CD8-positive, alpha-beta memory T cell (primary cell): ENCODE results near the gene PRPF40B. TPM values are rescaled to one million over a fixed set of nuclear protein-coding genes. Genes with fewer than 3 reads are reported as not detected.

ENCODE experiments used
- CTCF ChIA-PET: fragments of 350-600 bp; sonication (Branson Sonifier 250); formaldehyde crosslinking; loops from one replicate; lab custom pipeline; 2021; ENCODE audit warnings: antibody characterized with exemption; lab: Charles Lee
- POLR2A ChIA-PET: fragments of 350-600 bp; sonication (Branson Sonifier 250); formaldehyde crosslinking; loops from one replicate; lab custom pipeline; 2021; ENCODE audit warnings: antibody characterized with exemption; lab: Charles Lee
- DNase-seq, 5 donors: peaks; one replicate each; pipeline versions ENCODE4 v3.0.0 to v3.0.0-alpha.2; 2020 to 2022; ENCODE audit warnings: mixed read lengths in 1 of 5
- H3K27ac ChIP-seq: one replicate; pipeline ENCODE4 v1.7.0; 2013; ENCODE audit warnings: low read depth, mild to moderate bottlenecking, low read length, moderate library complexity
- H3K27me3 ChIP-seq: 2 replicates; pipeline ENCODE4 v1.7.0; 2013; ENCODE audit warnings: low read length, mild to moderate bottlenecking; ENCODE audit not compliant: insufficient read depth, poor library complexity, severe bottlenecking
- H3K36me3 ChIP-seq: 2 replicates; pipeline ENCODE4 v1.7.0; 2013; ENCODE audit warnings: mild to moderate bottlenecking, low read length, moderate library complexity; ENCODE audit not compliant: insufficient read depth
- H3K4me1 ChIP-seq: 2 replicates; pipeline ENCODE4 v1.7.0; 2013; ENCODE audit warnings: mild to moderate bottlenecking, low read length, moderate library complexity; ENCODE audit not compliant: insufficient read depth
- H3K4me3 ChIP-seq: 2 replicates; pipeline ENCODE4 v1.7.0; 2013; ENCODE audit warnings: mild to moderate bottlenecking, low read length
- H3K9me3 ChIP-seq: 2 replicates; pipeline ENCODE4 v1.7.0; 2013; ENCODE audit warnings: mild to moderate bottlenecking, low read length
- H3K27ac Mint-ChIP-seq, 8 donors: one replicate each; pipeline ENCODE4 v1.8.0; 2020 to 2021; ENCODE audit warnings: mixed read lengths in 8 of 8, mild to moderate bottlenecking in 6 of 8, inconsistent platforms in 3 of 8, moderate library complexity in 3 of 8
- H3K27me3 Mint-ChIP-seq, 2 donors: one replicate each; pipeline ENCODE4 v1.8.0; 2020 to 2021; ENCODE audit warnings: mixed read lengths in 2 of 2, mild to moderate bottlenecking in 1 of 2, moderate library complexity in 1 of 2
- H3K36me3 Mint-ChIP-seq, 3 donors: one replicate each; pipeline ENCODE4 v1.8.0; 2020 to 2021; ENCODE audit warnings: mixed read lengths in 3 of 3, inconsistent platforms in 1 of 3, mild to moderate bottlenecking in 1 of 3
- H3K4me1 Mint-ChIP-seq, 3 donors: one replicate each; pipeline ENCODE4 v1.8.0; 2020 to 2021; ENCODE audit warnings: mixed read lengths in 3 of 3, inconsistent platforms in 1 of 3, mild to moderate bottlenecking in 1 of 3
- H3K4me3 Mint-ChIP-seq, 7 donors: one replicate each; pipeline ENCODE4 v1.8.0; 2020 to 2021; ENCODE audit warnings: mixed read lengths in 7 of 7, mild to moderate bottlenecking in 6 of 7, moderate library complexity in 4 of 7, inconsistent platforms in 2 of 7
- H3K9me3 Mint-ChIP-seq, 5 donors: one replicate each; pipeline ENCODE4 v1.8.0; 2020 to 2022; ENCODE audit warnings: mixed read lengths in 5 of 5, mild to moderate bottlenecking in 3 of 5, moderate library complexity in 2 of 5, inconsistent platforms in 1 of 5
- polyA plus RNA-seq: library from polyadenylated mRNA; unstranded; fragments of 300-500 nt; fragmentation: Illumina TruSeq; gene quantifications from one replicate; pipeline ENCODE4 v1.2.3, GENCODE V29; 2021
- total RNA-seq, 2 experiments: library from RNA; stranded (reverse); gene quantifications; one replicate each; pipeline ENCODE4 v1.2.3, GENCODE V29; 2021

PRPF40B gene
- total and polyA plus RNA-seq, 3 experiments from 2014 or later = 2.0 to 9.9 (median 9.0) TPM

- Histone ChIP-seq H3K27ac (no peak overlapping the region), H3K27me3 (no peaks in the 10 kb centered on the region), H3K4me3 (no peak overlapping the region), H3K36me3 (no peaks in the 10 kb centered on the region), H3K4me1 (no peaks in the 10 kb centered on the region), H3K9me3 (no peaks in the 10 kb centered on the region)
- ChIA-PET CTCF (no interaction called here), POLR2A (no interaction called here)
- H3K4me1 Mint-ChIP-seq = peaks cover 1 to 4% (median 4%) of the 10 kb centered on the region in 3 donors
- H3K36me3 Mint-ChIP-seq = peaks cover 0 to 6% (median 0%) of the 10 kb centered on the region in 3 donors
- H3K27ac Mint-ChIP-seq = no peak overlapping the region
- no peak overlapping the region for H3K4me3 Mint-ChIP-seq
- H3K9me3 Mint-ChIP-seq = peaks cover 0 to 2% (median 0%) of the 10 kb centered on the region in 5 donors
- peaks cover 19 to 22% of the 10 kb centered on the region in 2 donors for H3K27me3 Mint-ChIP-seq
- no peak for DNase-seq
Observed at GRCh38 chr12:49615725-49616124, 7.6 kb upstream of the PRPF40B start.

- H3K9me3 ChIP-seq = no peaks in the 10 kb centered on the region
- no peak overlapping the region for H3K27ac Mint-ChIP-seq
- H3K4me1 ChIP-seq = peaks cover 7% of the 10 kb centered on the region
- POLR2A ChIA-PET = no interaction called here
- peaks cover 0 to 6% (median 0%) of the 10 kb centered on the region in 3 donors for H3K36me3 Mint-ChIP-seq
- H3K36me3 ChIP-seq = no peaks in the 10 kb centered on the region
- no peak overlapping the region for H3K4me3 ChIP-seq
- H3K27me3 ChIP-seq = no peaks in the 10 kb centered on the region
- no peak overlapping the region for H3K27ac ChIP-seq
- CTCF ChIA-PET = no interaction called here
- H3K9me3 Mint-ChIP-seq = peaks cover 0 to 2% (median 0%) of the 10 kb centered on the region in 5 donors
- peaks cover 19 to 22% of the 10 kb centered on the region in 2 donors for H3K27me3 Mint-ChIP-seq
- no peak for DNase-seq
- H3K4me1 Mint-ChIP-seq = peaks cover 11 to 13% (median 11%) of the 10 kb centered on the region in 3 donors
- H3K4me3 Mint-ChIP-seq = no peak overlapping the region
Observed at GRCh38 chr12:49616533-49617219, 6.7 kb upstream of the PRPF40B start.

GRCh38 chr12:49618576-49618975, 4.8 kb upstream of the PRPF40B start:
- Mint-ChIP-seq H3K36me3 (no peaks in the 10 kb centered on the region), H3K27me3 (peaks cover 9 to 16% of the 10 kb centered on the region in 2 donors), H3K4me3 (peak overlapping the region in 1 of 7 donors; percentile 44), H3K9me3 (peaks cover 0 to 2% (median 0%) of the 10 kb centered on the region in 5 donors), H3K27ac (peak overlapping the region in 1 of 8 donors; percentile 63), H3K4me1 (peaks cover 19 to 26% (median 22%) of the 10 kb centered on the region in 3 donors)
- ChIA-PET CTCF (no interaction called here), POLR2A (no interaction called here)
- Histone ChIP-seq H3K27me3 (no peaks in the 10 kb centered on the region), H3K36me3 (no peaks in the 10 kb centered on the region), H3K4me1 (peaks cover 13% of the 10 kb centered on the region), H3K27ac (no peak overlapping the region), H3K9me3 (no peaks in the 10 kb centered on the region), H3K4me3 (no peak overlapping the region)
- no peak for DNase-seq

- POLR2A ChIA-PET = no interaction called here
- no peaks in the 10 kb centered on the region for H3K27me3 ChIP-seq
- Mint-ChIP-seq H3K27me3 (peaks cover 7 to 15% of the 10 kb centered on the region in 2 donors), H3K36me3 (no peaks in the 10 kb centered on the region), H3K4me3 (peak overlapping the region in 2 of 7 donors; percentile 28 to 34), H3K27ac (peak overlapping the region in 1 of 8 donors; percentile 63), H3K9me3 (peaks cover 0 to 2% (median 0%) of the 10 kb centered on the region in 5 donors), H3K4me1 (peaks cover 22 to 30% (median 25%) of the 10 kb centered on the region in 3 donors)
- CTCF ChIA-PET = no interaction called here
- no peak for DNase-seq
- no peaks in the 10 kb centered on the region for H3K36me3 ChIP-seq
- no peak overlapping the region for H3K4me3 ChIP-seq
- H3K4me1 ChIP-seq = peaks cover 18% of the 10 kb centered on the region
- no peak overlapping the region for H3K27ac ChIP-seq
- no peaks in the 10 kb centered on the region for H3K9me3 ChIP-seq
Observed at GRCh38 chr12:49619286-49619685, 4.1 kb upstream of the PRPF40B start.

GRCh38 chr12:49621651-49622500, 1.5 kb upstream of the PRPF40B start:
- Mint-ChIP-seq H3K9me3 (no peaks in the 10 kb centered on the region), H3K36me3 (no peaks in the 10 kb centered on the region), H3K4me1 (peaks cover 23 to 32% (median 31%) of the 10 kb centered on the region in 3 donors), H3K27me3 (peaks cover 3 to 5% of the 10 kb centered on the region in 2 donors), H3K27ac (peak overlapping the region; percentile 86 to 97 (median 95)), H3K4me3 (peak overlapping the region; percentile 83 to 93 (median 89))
- Histone ChIP-seq H3K36me3 (no peaks in the 10 kb centered on the region), H3K4me1 (peaks cover 18% of the 10 kb centered on the region), H3K27me3 (no peaks in the 10 kb centered on the region), H3K4me3 (peak overlapping the region; percentile 70), H3K9me3 (no peaks in the 10 kb centered on the region), H3K27ac (no peak overlapping the region)
- no peak for DNase-seq
- POLR2A ChIA-PET = interaction anchor here (0.6 to 1.8 kb wide), 4 partner anchors 19 to 433 kb away, joined by 3 to 7 read pairs (median 6); partner anchors contain the start of genes MCRS1 and TUBA1A
- CTCF ChIA-PET = interaction anchor here (1.1 to 6.1 kb wide), 12 partner anchors 10 to 263 kb away, joined by 3 to 42 read pairs (median 6); partner anchors contain the start of gene TMBIM6

GRCh38 chr12:49622501-49623141, 740 bp upstream of the PRPF40B start:
- H3K27me3 Mint-ChIP-seq = peaks cover 2 to 4% of the 10 kb centered on the region in 2 donors
- H3K27me3 ChIP-seq = no peaks in the 10 kb centered on the region
- H3K27ac ChIP-seq = peak overlapping the region; percentile 49
- no peaks in the 10 kb centered on the region for H3K36me3 ChIP-seq
- H3K27ac Mint-ChIP-seq = peak overlapping the region; percentile 86 to 97 (median 95)
- H3K36me3 Mint-ChIP-seq = no peaks in the 10 kb centered on the region
- H3K9me3 Mint-ChIP-seq = no peaks in the 10 kb centered on the region
- ChIA-PET CTCF (interaction anchor here (0.6 to 6.1 kb wide), 17 partner anchors 9 to 264 kb away, joined by 3 to 42 read pairs (median 3); partner anchors contain the start of gene TMBIM6), POLR2A (interaction anchor here (0.5 to 1.8 kb wide), 11 partner anchors 14 to 940 kb away, joined by 3 to 7 read pairs (median 4); partner anchors contain the start of genes KANSL2, MCRS1 and TUBA1A)
- H3K4me1 Mint-ChIP-seq = peaks cover 22 to 32% (median 31%) of the 10 kb centered on the region in 3 donors
- H3K9me3 ChIP-seq = no peaks in the 10 kb centered on the region
- H3K4me3 Mint-ChIP-seq = peak overlapping the region; percentile 83 to 93 (median 89)
- DNase-seq = peak; percentile 40 to 77 (median 65)
- H3K4me3 ChIP-seq = peak overlapping the region; percentile 70
- H3K4me1 ChIP-seq = peaks cover 18% of the 10 kb centered on the region

GRCh38 chr12:49624921-49625577, 1.7 kb downstream of the PRPF40B start:
- CTCF ChIA-PET = interaction anchor here (1.1 to 6.1 kb wide), 5 partner anchors 11 to 116 kb away, joined by 3 to 42 read pairs (median 4); partner anchors contain the start of gene TMBIM6
- Mint-ChIP-seq H3K36me3 (no peaks in the 10 kb centered on the region), H3K4me3 (peak overlapping the region in 4 of 7 donors; percentile 12 to 60 (median 54)), H3K27me3 (no peaks in the 10 kb centered on the region), H3K4me1 (peaks cover 22 to 32% (median 31%) of the 10 kb centered on the region in 3 donors), H3K9me3 (no peaks in the 10 kb centered on the region), H3K27ac (peak overlapping the region in 3 of 8 donors; percentile 9 to 87 (median 19))
- Histone ChIP-seq H3K36me3 (no peaks in the 10 kb centered on the region), H3K4me1 (peaks cover 18% of the 10 kb centered on the region), H3K9me3 (no peaks in the 10 kb centered on the region), H3K4me3 (no peak overlapping the region), H3K27ac (no peak overlapping the region), H3K27me3 (no peaks in the 10 kb centered on the region)
- POLR2A ChIA-PET = interaction anchor here (0.6 to 0.7 kb wide), 2 partner anchors 205 to 255 kb away, joined by 3 read pairs; no protein-coding TSS in a partner anchor
- DNase-seq = no peak
